IMR-90 (cell line): ENCODE data around the gene CDC42EP4. TPM values are rescaled to one million over a fixed set of nuclear protein-coding genes. Genes with fewer than 3 reads are reported as not detected.

Experiments
- ATAC-seq: fragments of 200-7000 bp; cut with Tn5 transposase; 2 replicates; pipeline ENCODE4 v1.9.1; 2020; ENCODE audit warnings: low read depth, mild to moderate bottlenecking, moderate library complexity
- BruUV-seq: library from RNA; stranded (reverse); fragments of 400-500 nt; replicated peaks from 2 replicates; lab custom pipeline; 2021; lab: Mats Ljungman, UMichigan
- CTCF ChIA-PET: fragments of 300-600 bp; formaldehyde crosslinking; extraction: SDS; loops from one replicate; lab custom pipeline; 2021; ENCODE audit warnings: antibody characterized with exemption; lab: Yijun Ruan, JAX
- POLR2A ChIA-PET: fragments of 300-600 bp; sonication (Branson Sonifier 250); formaldehyde crosslinking; loops from one replicate; lab custom pipeline; 2022; ENCODE audit warnings: antibody characterized with exemption; ENCODE audit not compliant: unreplicated experiment; lab: Charles Lee
- DNase-seq: peaks from one replicate; pipeline ENCODE4 v3.0.0; 2013
- H2AFZ ChIP-seq: replicated peaks from 2 replicates; pipeline ENCODE3; 2013; ENCODE audit warnings: low read length, mild to moderate bottlenecking; ENCODE audit not compliant: poor library complexity
- H2AK5ac ChIP-seq: 2 replicates; pipeline ENCODE4 v1.6.1; 2013; ENCODE audit warnings: low read depth, low read length, inconsistent platforms
- H2AK9ac ChIP-seq: replicated peaks from 2 replicates; pipeline ENCODE3; 2013; ENCODE audit warnings: mild to moderate bottlenecking, low read depth, low read length, moderate library complexity; ENCODE audit not compliant: poor library complexity
- H2BK120ac ChIP-seq: 2 replicates; pipeline ENCODE4 v1.6.1; 2013; ENCODE audit warnings: low read depth, low read length, inconsistent platforms
- H2BK15ac ChIP-seq: 3 replicates; pipeline ENCODE4 v1.6.1; 2013; ENCODE audit warnings: low read depth, low read length, inconsistent platforms
- H2BK20ac ChIP-seq: 2 replicates; pipeline ENCODE4 v1.6.1; 2013; ENCODE audit warnings: low read depth, mild to moderate bottlenecking, inconsistent platforms, low read length, moderate library complexity
- H2BK5ac ChIP-seq: 2 replicates; pipeline ENCODE4 v1.6.1; 2013; ENCODE audit warnings: mild to moderate bottlenecking, low read depth, low read length, inconsistent platforms; ENCODE audit not compliant: poor library complexity, severe bottlenecking
- H3K14ac ChIP-seq: replicated peaks from 2 replicates; pipeline ENCODE4 v1.6.1; 2013; ENCODE audit warnings: low read depth, low read length, inconsistent platforms
- H3K18ac ChIP-seq: 2 replicates; pipeline ENCODE4 v1.6.1; 2013; ENCODE audit warnings: low read depth, low read length, control low read depth
- H3K23ac ChIP-seq: 2 replicates; pipeline ENCODE4 v1.6.1; 2013; ENCODE audit warnings: low read depth, low read length, inconsistent platforms
- H3K27ac ChIP-seq: 2 replicates; pipeline ENCODE4 v1.5.1; 2013; ENCODE audit warnings: mild to moderate bottlenecking, control low read depth, low read length; ENCODE audit not compliant: insufficient read depth
- H3K27me3 ChIP-seq: 2 replicates; pipeline ENCODE4 v1.6.1; 2013; ENCODE audit warnings: low read length; ENCODE audit not compliant: control insufficient read depth, insufficient read depth
- H3K36me3 ChIP-seq: 2 replicates; pipeline ENCODE4 v1.6.1; 2013; ENCODE audit warnings: low read length, mixed read lengths; ENCODE audit not compliant: control insufficient read depth, insufficient read depth
- H3K4ac ChIP-seq: 2 replicates; pipeline ENCODE4 v1.6.1; 2013; ENCODE audit warnings: low read depth, low read length, inconsistent platforms
- H3K4me1 ChIP-seq: 2 replicates; pipeline ENCODE4 v1.6.1; 2013; ENCODE audit warnings: low read length, mixed read lengths; ENCODE audit not compliant: control insufficient read depth, insufficient read depth
- H3K4me2 ChIP-seq: 2 replicates; pipeline ENCODE4 v1.6.1; 2013; ENCODE audit warnings: low read depth, mild to moderate bottlenecking, control low read depth, low read length, moderate library complexity
- H3K4me3 ChIP-seq: 2 replicates; pipeline ENCODE4 v1.5.1; 2013; ENCODE audit warnings: low read depth, mild to moderate bottlenecking, control low read depth, low read length, moderate library complexity; ENCODE audit not compliant: insufficient read depth
- H3K56ac ChIP-seq: 2 replicates; pipeline ENCODE4 v1.6.1; 2013; ENCODE audit warnings: low read length, inconsistent platforms; ENCODE audit not compliant: insufficient read depth; ENCODE audit errors: extremely low read depth
- H3K79me1 ChIP-seq, 2 experiments: 2 replicates each; pipeline ENCODE4 v1.6.1; 2013; ENCODE audit warnings: low read length in 2 of 2, inconsistent platforms in 1 of 2, low read depth in 1 of 2
- H3K9ac ChIP-seq: 2 replicates; pipeline ENCODE4 v1.6.1; 2013; ENCODE audit warnings: low read depth, low read length, control low read depth
- H3K9me1 ChIP-seq: 2 replicates; pipeline ENCODE4 v1.6.1; 2013; ENCODE audit warnings: low read length, inconsistent platforms; ENCODE audit not compliant: insufficient read depth
- H3K9me3 ChIP-seq: 2 replicates; pipeline ENCODE4 v1.6.1; 2013; ENCODE audit warnings: low read length; ENCODE audit not compliant: control insufficient read depth, insufficient read depth
- H4K20me1 ChIP-seq: 2 replicates; pipeline ENCODE4 v1.6.1; 2013; ENCODE audit warnings: low read length, inconsistent platforms; ENCODE audit not compliant: insufficient read depth
- H4K5ac ChIP-seq: 2 replicates; pipeline ENCODE4 v1.6.1; 2013; ENCODE audit warnings: mild to moderate bottlenecking, low read depth, low read length, control low read depth
- H4K8ac ChIP-seq, 2 experiments: 2 replicates each; pipeline ENCODE4 v1.6.1; 2013; ENCODE audit warnings: low read depth in 2 of 2, low read length in 2 of 2, control low read depth in 1 of 2, inconsistent platforms in 1 of 2
- H4K91ac ChIP-seq: 2 replicates; pipeline ENCODE4 v1.6.1; 2013; ENCODE audit warnings: low read depth, low read length, inconsistent platforms; ENCODE audit not compliant: insufficient read depth
- RAD21 ChIP-seq: IDR thresholded peaks from 2 replicates; pipeline ENCODE4 v1.6.1; 2012; ENCODE audit warnings: low read length, improper control_type of control experiment
- WGBS, 2 experiments: methylation state at CpG; one replicate each; pipeline versions ENCODE4 v1.1.5 to v1.1.7; 2013; ENCODE audit warnings: missing lambda C conversion rate in 2 of 2; ENCODE audit not compliant: insufficient read length in 1 of 2; ENCODE audit errors: extremely low coverage in 2 of 2; 5-methylcytosine and 5-hydroxymethylcytosine counted together
- dilution Hi-C: fragments of 300-500 bp; cut with HindIII; formaldehyde crosslinking; loops from one replicate; pipeline ENCODE4 v1.14.3; 2018; ENCODE audit warnings: low sequenced_read_pairs; ENCODE audit not compliant: unreplicated experiment
- in situ Hi-C: fragments of 300-500 bp; cut with MboI; formaldehyde crosslinking; loops from 3 replicates; pipeline ENCODE4 v1.14.3; 2019; ENCODE audit warnings: low sequenced_read_pairs, inconsistent platforms, mixed read lengths
- intact Hi-C: fragments of 100-400 bp; cut with micrococcal nuclease; formaldehyde crosslinking; loops from 2 replicates; pipeline ENCODE4 v1.10.0; 2022
- polyA plus RNA-seq, 3 experiments: library from polyadenylated mRNA; depleted of rRNA; stranded (reverse); fragments of >200 nt; gene quantifications; 2 replicates each; pipeline ENCODE4 v1.2.3, GENCODE V29; 2012; ENCODE audit warnings: low replicate concordance in 1 of 3
- total RNA-seq: library from RNA; depleted of rRNA; stranded (reverse); fragments of >200 nt; gene quantifications from 2 replicates; pipeline ENCODE4 v1.2.3, GENCODE V29; 2012

CDC42EP4 gene
- total and polyA plus RNA-seq, 2 of the 4 experiments (the other 2 are of a cell fraction): 14.3 to 25.8 TPM

DNA sequence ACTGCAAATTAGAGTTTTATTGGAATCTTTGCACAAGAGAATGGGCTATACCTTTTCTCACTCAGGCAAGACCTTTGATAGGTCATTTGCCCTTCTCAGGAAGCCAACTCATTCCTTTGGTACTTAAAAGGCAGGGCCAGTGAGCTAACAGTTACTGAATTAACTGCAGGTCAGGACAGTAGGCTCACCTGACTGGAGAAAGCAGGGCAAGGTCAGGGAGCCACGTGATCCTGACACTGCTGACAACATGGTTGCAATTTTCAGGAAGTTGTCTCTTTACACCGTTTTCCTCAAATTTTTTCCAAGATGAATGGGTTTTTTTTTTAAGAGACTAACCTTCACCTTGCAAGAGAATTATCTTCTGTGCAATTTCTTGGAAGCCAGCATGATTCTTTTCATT lies 71.2 kb downstream of the CDC42EP4 start:
- no peak overlapping the region for H2AK9ac ChIP-seq
- no peak overlapping the region for H4K5ac ChIP-seq
- ChIA-PET CTCF (no interaction called here), POLR2A (no interaction called here)
- ATAC-seq: no peak
- in situ Hi-C loops (no loop called here), intact Hi-C loops (no loop called here), dilution Hi-C loops (no loop called here)
- H3K27ac ChIP-seq: no peak overlapping the region
- no peak overlapping the region for H2AFZ ChIP-seq
- TF ChIP-seq RAD21: no peak
- no peak overlapping the region for H3K9ac ChIP-seq
- H3K23ac ChIP-seq: no peak overlapping the region
- H4K20me1 ChIP-seq: peaks cover 3% of the 10 kb centered on the region; the same call in 1 of the 2 replicates
- H3K56ac ChIP-seq: no peak overlapping the region
- H3K14ac ChIP-seq: no peak overlapping the region
- no peak overlapping the region for H3K4me3 ChIP-seq
- no peak overlapping the region for H2AK5ac ChIP-seq
- no peak overlapping the region for H2BK5ac ChIP-seq
- peaks cover 3% of the 10 kb centered on the region; the same call in 1 of the 2 replicates for H3K9me1 ChIP-seq
- no peak overlapping the region for H3K18ac ChIP-seq
- no peak overlapping the region for H2BK120ac ChIP-seq
- no CpG with 5 or more reads among the region's 2 CpGs for WGBS, 2 experiments
- no peaks in the 10 kb centered on the region for H3K9me3 ChIP-seq
- no peak overlapping the region for H3K4me2 ChIP-seq
- H3K79me1 ChIP-seq: peaks cover 22 to 34% of the 10 kb centered on the region in 2 experiments
- no peaks in the 10 kb centered on the region for H3K27me3 ChIP-seq
- no peak overlapping the region for H3K4ac ChIP-seq
- DNase-seq: no peak
- peaks cover 30% of the 10 kb centered on the region for H3K36me3 ChIP-seq
- no peak overlapping the region for H2BK20ac ChIP-seq
- no TSS peak for BruUV-seq
- H4K8ac ChIP-seq: no peak overlapping the region
- H4K91ac ChIP-seq: no peak overlapping the region
- 0 out of 2 replicates have a peak, but pooled peaks cover 3% of the 10 kb centered on the region for H3K4me1 ChIP-seq
- H2BK15ac ChIP-seq: no peak overlapping the region
